Neural cell (in vitro differentiated cells): ENCODE measurements around the gene PRSS38.

Source experiments
- CTCF ChIP-seq: fragments of 450-650 bp; IDR thresholded peaks from 2 replicates; pipeline ENCODE4 v1.5.1; 2014; ENCODE audit warnings: antibody characterized with exemption, mild to moderate bottlenecking, moderate library complexity; ENCODE audit not compliant: poor library complexity, severe bottlenecking
- EP300 ChIP-seq: fragments of 450-650 bp; conservative IDR thresholded peaks from 2 replicates; pipeline ENCODE4 v1.6.1; 2014; ENCODE audit warnings: antibody characterized with exemption, mild to moderate bottlenecking, moderate library complexity; ENCODE audit not compliant: poor library complexity, severe bottlenecking
- EZH2 ChIP-seq: fragments of 200-600, 300-800 bp; shearing (Covaris generic), sonication (generic); IDR thresholded peaks from 2 replicates; pipeline ENCODE4 v1.6.1; 2014; ENCODE audit warnings: antibody characterized with exemption, low read length, borderline replicate concordance, mild to moderate bottlenecking; ENCODE audit not compliant: insufficient read depth, poor library complexity, severe bottlenecking
- MXI1 ChIP-seq: fragments of 450-650 bp; conservative IDR thresholded peaks from 2 replicates; pipeline ENCODE4 v1.6.1; 2014; ENCODE audit warnings: antibody characterized with exemption, mild to moderate bottlenecking; ENCODE audit not compliant: poor library complexity, severe bottlenecking
- POLR2AphosphoS5 ChIP-seq: IDR thresholded peaks from 2 replicates; pipeline ENCODE4 v1.6.1; 2012
- REST ChIP-seq: IDR thresholded peaks from 2 replicates; pipeline ENCODE4 v1.6.1; 2012; ENCODE audit warnings: borderline replicate concordance
- TAF1 ChIP-seq: IDR thresholded peaks from 2 replicates; pipeline ENCODE4 v1.6.1; 2012; ENCODE audit warnings: low read depth

- TF ChIP-seq CTCF (no peak), POLR2AphosphoS5 (no peak), EZH2 (no peak), EP300 (no peak), TAF1 (no peak), REST (no peak), MXI1 (no peak)
Observed at GRCh38 chr1:227841096-227841495, 25.6 kb downstream of the PRSS38 start.
